AG04449 (cell line): ENCODE measurements around the gene NTMT1.
A peak's percentile ranks its signal among the peaks of the same experiment; 100 is the strongest.

Source experiments
- CTCF ChIA-PET: fragments of 350-600 bp; formaldehyde crosslinking; extraction: SDS; loops from one replicate; lab custom pipeline; 2021; ENCODE audit warnings: antibody characterized with exemption; lab: Yijun Ruan, JAX
- POLR2A ChIA-PET: fragments of 400-600, 350-600 bp; formaldehyde crosslinking; extraction: SDS; loops from one replicate; lab custom pipeline; 2020; ENCODE audit warnings: antibody characterized with exemption, inconsistent platforms; lab: Yijun Ruan, JAX
- DNase-seq: peaks from one replicate; pipeline ENCODE4 v3.0.0-alpha.2; 2010; ENCODE audit warnings: low read depth, low spot score
- H3K4me3 ChIP-seq: 2 replicates; pipeline ENCODE4 v1.5.1; 2011; ENCODE audit warnings: low read depth, mild to moderate bottlenecking, control low read depth, low read length
- CTCF ChIP-seq: IDR thresholded peaks from one replicate; pipeline ENCODE4 v1.5.1; 2011; ENCODE audit warnings: mild to moderate bottlenecking, moderate library complexity, low read length, control low read depth, inconsistent platforms; ENCODE audit not compliant: insufficient read depth; ENCODE audit errors: missing control alignments

The NTMT1 gene

GRCh38 chr9:129640086-129640870, 14.3 kb downstream of the NTMT1 start:
- POLR2A ChIA-PET = interaction anchor here (0.8 to 2.9 kb wide), 3 partner anchors 10 to 500 kb away, joined by 3 to 11 read pairs (median 6); no protein-coding TSS in a partner anchor
- TF ChIP-seq CTCF = no peak
- CTCF ChIA-PET = interaction anchor here (0.6 to 14.5 kb wide), 12 partner anchors 12 to 514 kb away, joined by 3 to 267 read pairs (median 10); partner anchors contain the start of genes C9orf50 and NTMT1
- H3K4me3 ChIP-seq = peak overlapping the region; percentile 87
- DNase-seq = no peak

- peak overlapping the region; percentile 87 for H3K4me3 ChIP-seq
- TF ChIP-seq CTCF = no peak
- ChIA-PET CTCF (interaction anchor here (0.7 to 14.5 kb wide), 14 partner anchors 11 to 518 kb away, joined by 3 to 267 read pairs (median 9); partner anchors contain the start of genes C9orf50 and NTMT1), POLR2A (interaction anchor here (0.8 to 2.9 kb wide), 2 partner anchors 14 to 501 kb away, joined by 3 to 11 read pairs; no protein-coding TSS in a partner anchor)
- DNase-seq = no peak
These were observed 15.1 kb downstream of the NTMT1 start for GRCh38 chr9:129640871-129641749.

DNA sequence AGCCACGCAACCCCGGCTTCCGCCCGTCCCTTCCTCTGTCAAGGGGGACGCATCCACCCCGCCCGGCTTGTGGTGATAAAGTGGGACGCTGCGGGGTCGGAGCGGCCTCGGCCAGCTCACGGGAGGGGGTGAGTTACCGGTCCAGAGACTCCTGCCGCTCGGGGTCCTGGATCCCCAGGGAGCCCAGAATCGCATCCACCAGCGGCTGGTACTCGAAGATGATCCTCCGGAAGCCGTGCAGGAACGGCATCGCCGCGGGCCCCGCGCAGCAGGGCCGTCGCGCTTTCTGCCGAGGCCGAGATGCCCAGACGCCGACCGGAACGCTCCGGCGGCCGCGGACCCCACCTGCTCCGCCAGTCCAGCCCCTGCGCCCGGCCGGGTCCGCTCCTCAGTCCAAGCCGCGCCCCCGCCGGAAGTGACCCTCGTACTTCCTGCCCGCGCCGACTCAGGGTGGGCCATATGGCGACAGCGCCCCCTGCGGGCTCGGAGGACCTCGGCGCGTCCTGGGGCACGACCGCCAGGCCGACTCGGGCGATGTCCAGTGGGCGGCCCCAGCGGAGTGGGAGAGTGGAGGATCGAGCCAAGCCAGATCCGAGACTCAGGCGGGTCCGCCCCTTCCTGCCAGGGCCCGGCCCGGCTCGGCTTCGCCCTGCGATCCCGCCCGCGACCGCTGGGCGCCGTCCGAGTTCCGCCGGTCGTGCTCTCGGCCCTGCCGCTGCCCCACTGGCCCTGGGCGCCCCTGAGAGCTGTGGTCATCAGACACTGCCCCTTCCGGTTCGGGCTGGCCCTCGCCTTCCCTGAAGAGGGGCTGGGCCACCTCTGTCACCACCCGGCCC, 16.0 kb downstream of the NTMT1 start, which contains the start of gene ASB6:
TSS of gene ASB6 (minus strand) at position 402 of the 836 bp plus-strand sequence. CDS start at position 250, 152 bp downstream.
- TF ChIP-seq CTCF = peak; percentile 89
- peak; percentile 69 for DNase-seq
- ChIA-PET POLR2A (interaction anchor here (0.6 kb wide), 1 partner anchor 146 kb away, joined by 3 read pairs; no protein-coding TSS in a partner anchor), CTCF (interaction anchor here (0.6 to 14.5 kb wide), 29 partner anchors 10 to 518 kb away, joined by 3 to 267 read pairs (median 4); partner anchors contain the start of gene NTMT1)
- peak within 1 kb of the TSS; percentile 87 for H3K4me3 ChIP-seq

- DNase-seq = no peak
- no peak overlapping the region for H3K4me3 ChIP-seq
- no peak for TF ChIP-seq CTCF
- ChIA-PET CTCF (interaction anchor here (0.9 to 14.5 kb wide), 12 partner anchors 14 to 512 kb away, joined by 3 to 267 read pairs (median 20); partner anchors contain the start of genes NTMT1 and PRRX2), POLR2A (no interaction called here)
These were observed 17.7 kb downstream of the NTMT1 start for GRCh38 chr9:129643706-129644105.

GRCh38 chr9:129644365-129644764, 18.4 kb downstream of the NTMT1 start:
- no peak for TF ChIP-seq CTCF
- CTCF ChIA-PET = interaction anchor here (3.1 to 14.5 kb wide), 4 partner anchors 16 to 142 kb away, joined by 30 to 267 read pairs (median 90); partner anchors contain the start of gene NTMT1
- POLR2A ChIA-PET = no interaction called here
- H3K4me3 ChIP-seq = no peak overlapping the region
- DNase-seq = no peak
